ENCODE results near the gene SF3B3. TPM values are rescaled to one million over a fixed set of nuclear protein-coding genes. Genes with fewer than 3 reads are reported as not detected.

Gene SF3B3
- total and polyA plus RNA-seq, 2 of the 13 experiments (the other 11 are each of a cell fraction or from before 2014, with no cell fraction given) = 157 to 500 TPM

DNA sequence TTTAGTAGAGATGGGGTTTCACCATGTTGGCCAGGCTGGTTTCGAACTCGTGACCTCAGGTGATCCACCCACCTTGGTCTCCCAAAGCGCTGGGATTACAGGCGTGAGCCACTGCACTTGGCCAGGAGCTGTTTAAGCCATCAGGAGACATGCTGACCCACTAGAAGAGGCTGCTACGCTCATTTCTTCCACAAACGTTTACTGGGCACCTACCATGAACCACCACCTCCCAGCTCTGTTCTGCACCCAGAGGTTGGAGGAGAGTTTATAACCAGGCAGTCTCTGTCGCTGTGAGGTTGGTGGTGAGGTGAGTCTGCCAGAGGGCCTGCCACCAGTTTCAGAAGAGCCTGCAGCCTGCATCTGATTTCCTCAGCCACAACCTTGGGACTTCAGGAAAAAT is 51.8 kb downstream of the SF3B3 start:
- ATAC-seq = no peak
- no peak for FAIRE-seq
- TF ChIP-seq SNAPC5 (CRISPR knock-in tag; IDR thresholded peaks at IDR 0.05; ENCODE audit: borderline replicate concordance) = no peak
- 0 out of 2 replicates have a peak, but pooled peaks have one; percentile 22 for TF ChIP-seq GFI1 (CRISPR knock-in tag; IDR thresholded peaks at IDR 0.05; ENCODE audit: borderline replicate concordance)
- no peak for TF ChIP-seq MBD4 (IDR thresholded peaks at IDR 0.05; ENCODE audit: borderline replicate concordance, low read length)
- TF ChIP-seq, protein P1, sequence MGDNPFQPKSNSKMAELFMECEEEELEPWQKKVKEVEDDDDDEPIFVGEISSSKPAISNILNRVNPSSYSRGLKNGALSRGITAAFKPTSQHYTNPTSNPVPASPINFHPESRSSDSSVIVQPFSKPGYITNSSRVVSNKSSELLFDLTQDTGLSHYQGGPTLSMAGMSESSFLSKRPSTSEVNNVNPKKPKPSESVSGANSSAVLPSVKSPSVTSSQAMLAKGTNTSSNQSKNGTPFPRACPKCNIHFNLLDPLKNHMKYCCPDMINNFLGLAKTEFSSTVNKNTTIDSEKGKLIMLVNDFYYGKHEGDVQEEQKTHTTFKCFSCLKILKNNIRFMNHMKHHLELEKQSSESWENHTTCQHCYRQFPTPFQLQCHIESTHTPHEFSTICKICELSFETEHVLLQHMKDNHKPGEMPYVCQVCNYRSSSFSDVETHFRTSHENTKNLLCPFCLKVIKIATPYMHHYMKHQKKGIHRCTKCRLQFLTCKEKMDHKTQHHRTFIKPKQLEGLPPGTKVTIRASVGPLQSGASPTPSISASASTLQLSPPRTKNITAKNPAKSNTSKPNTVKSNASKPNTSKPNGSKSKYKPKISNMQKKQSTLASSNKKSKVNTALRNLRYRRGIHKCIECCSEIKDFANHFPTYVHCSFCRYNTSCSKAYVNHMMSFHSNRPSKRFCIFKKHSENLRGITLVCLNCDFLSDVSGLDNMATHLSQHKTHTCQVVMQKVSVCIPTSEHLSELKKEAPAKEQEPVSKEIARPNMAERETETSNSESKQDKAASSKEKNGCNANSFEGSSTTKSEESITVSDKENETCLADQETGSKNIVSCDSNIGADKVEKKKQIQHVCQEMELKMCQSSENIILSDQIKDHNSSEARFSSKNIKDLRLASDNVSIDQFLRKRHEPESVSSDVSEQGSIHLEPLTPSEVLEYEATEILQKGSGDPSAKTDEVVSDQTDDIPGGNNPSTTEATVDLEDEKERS (CRISPR knock-in tag; IDR thresholded peaks at IDR 0.05) = no peak
- 0 out of 2 replicates have a peak, but pooled peaks have one; percentile 12 for TF ChIP-seq SALL1 (CRISPR knock-in tag; IDR thresholded peaks at IDR 0.05)
- no peak for TF ChIP-seq ZBTB25 (CRISPR knock-in tag; IDR thresholded peaks at IDR 0.05)
- no peak for TF ChIP-seq RFX3 (CRISPR knock-in tag; IDR thresholded peaks at IDR 0.05)
- TF ChIP-seq, protein P2, sequence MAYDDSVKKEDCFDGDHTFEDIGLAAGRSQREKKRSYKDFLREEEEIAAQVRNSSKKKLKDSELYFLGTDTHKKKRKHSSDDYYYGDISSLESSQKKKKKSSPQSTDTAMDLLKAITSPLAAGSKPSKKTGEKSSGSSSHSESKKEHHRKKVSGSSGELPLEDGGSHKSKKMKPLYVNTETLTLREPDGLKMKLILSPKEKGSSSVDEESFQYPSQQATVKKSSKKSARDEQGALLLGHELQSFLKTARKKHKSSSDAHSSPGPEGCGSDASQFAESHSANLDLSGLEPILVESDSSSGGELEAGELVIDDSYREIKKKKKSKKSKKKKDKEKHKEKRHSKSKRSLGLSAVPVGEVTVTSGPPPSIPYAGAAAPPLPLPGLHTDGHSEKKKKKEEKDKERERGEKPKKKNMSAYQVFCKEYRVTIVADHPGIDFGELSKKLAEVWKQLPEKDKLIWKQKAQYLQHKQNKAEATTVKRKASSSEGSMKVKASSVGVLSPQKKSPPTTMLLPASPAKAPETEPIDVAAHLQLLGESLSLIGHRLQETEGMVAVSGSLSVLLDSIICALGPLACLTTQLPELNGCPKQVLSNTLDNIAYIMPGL (CRISPR knock-in tag; IDR thresholded peaks at IDR 0.05; ENCODE audit: borderline replicate concordance in 1 of 2, low read depth in 1 of 2) = no peak
- peak; percentile 86; the same call in 1 of the 2 replicates for TF ChIP-seq PAF1 (CRISPR knock-in tag; IDR thresholded peaks at IDR 0.05)
- no peak for TF ChIP-seq ARID2 (CRISPR knock-in tag; IDR thresholded peaks at IDR 0.05; ENCODE audit: borderline replicate concordance)
- no peak for TF ChIP-seq SMAD3 (CRISPR knock-in tag; IDR thresholded peaks at IDR 0.05)
- 0 out of 2 replicates have a peak, but pooled peaks have one; percentile 17 for TF ChIP-seq POLR2G (IDR thresholded peaks at IDR 0.05; ENCODE audit: low read depth, low read length)
- TF ChIP-seq NCOR1 (IDR thresholded peaks at IDR 0.05; ENCODE audit: borderline replicate concordance, low read length) = no peak
- no peak for TF ChIP-seq FOXA1 (IDR thresholded peaks at IDR 0.05)
- TF ChIP-seq FOXA1 (CRISPR knock-in tag; IDR thresholded peaks at IDR 0.05) = no peak

More for the DNA sequence above, 51.8 kb downstream of the SF3B3 start:
- intact Hi-C loops (cut with micrococcal nuclease; ENCODE audit: unreplicated experiment) (loop anchor here (5.0 kb wide), 1 partner anchor 72 kb away; the partner anchor contains the start of gene IL34), in situ Hi-C loops (cut with HindIII; ENCODE audit: extremely low pct_ligation_motif_present, low pct_unique_long_range_greater_than_20kb) (no loop called here)
- Histone ChIP-seq H3K4me3 (replicated peaks in 1 of 3; ENCODE audit: insufficient read depth in 1 of 3, low read depth in 2 of 3, low read length in 3 of 3) (no peak overlapping the region), H3K9me3 (ENCODE audit: low read length) (no peaks in the 10 kb centered on the region), H3K27me3 (ENCODE audit: control insufficient read depth in 1 of 2, insufficient read depth in 2 of 2, low read length in 2 of 2) (no peaks in the 10 kb centered on the region; a peak in 1 of 5 replicates), H2AFZ (ENCODE audit: low read length) (no peak overlapping the region), H3K27ac (ENCODE audit: extremely low read length, insufficient read depth, low read length) (no peak overlapping the region), H3K4me1 (ENCODE audit: insufficient read depth, low read length) (peaks cover 13% of the 10 kb centered on the region), H3K79me2 (ENCODE audit: insufficient read depth, low read length) (no peaks in the 10 kb centered on the region), H3K36me3 (replicated peaks in 1 of 2; ENCODE audit: control insufficient read depth in 1 of 2, insufficient read depth in 2 of 2, low read length in 2 of 2) (peaks cover 30 to 41% of the 10 kb centered on the region in 2 experiments), H4K20me1 (ENCODE audit: insufficient read depth, low read length) (peaks cover 12% of the 10 kb centered on the region; the same call in 1 of the 2 replicates), H3K4me2 (ENCODE audit: low read depth, low read length) (no peak overlapping the region), H3K9ac (ENCODE audit: insufficient read depth, low read depth, low read length) (no peak overlapping the region)
- POLR2A ChIA-PET = interaction anchor here (0.9 kb wide), 1 partner anchor 9 kb away, joined by 3 read pairs; no protein-coding TSS in a partner anchor
- CTCF ChIA-PET (ENCODE audit: low intra/inter-chr PET ratio, low total read pairs) = no interaction called here
- WGBS (ENCODE audit: low lambda C conversion rate) = 95% methylated on average over 7 of the region's 7 CpGs
- no peak for DNase-seq (ENCODE audit: low spot score)
- no TSS peak for BruUV-seq (replicated peaks)
